IgD-negative memory B cell (primary cell): ENCODE data around the gene NOS1AP. TPM values are rescaled to one million over a fixed set of nuclear protein-coding genes. Genes with fewer than 3 reads are reported as not detected.

Experiments
- H3K27ac Mint-ChIP-seq, 3 donors: one replicate each; pipeline ENCODE4 v1.8.0; 2020 to 2022; ENCODE audit warnings: mild to moderate bottlenecking in 3 of 3, mixed read lengths in 3 of 3, moderate library complexity in 1 of 3
- H3K27me3 Mint-ChIP-seq: one replicate; pipeline ENCODE4 v1.8.0; 2021; ENCODE audit warnings: mixed read lengths
- H3K36me3 Mint-ChIP-seq: one replicate; pipeline ENCODE4 v1.8.0; 2020; ENCODE audit warnings: mild to moderate bottlenecking, mixed read lengths
- H3K4me1 Mint-ChIP-seq, 3 donors: one replicate each; pipeline ENCODE4 v1.8.0; 2020 to 2022; ENCODE audit warnings: mixed read lengths in 3 of 3, mild to moderate bottlenecking in 1 of 3
- H3K4me3 Mint-ChIP-seq, 4 donors: one replicate each; pipeline ENCODE4 v1.8.0; 2020 to 2022; ENCODE audit warnings: mild to moderate bottlenecking in 4 of 4, mixed read lengths in 4 of 4, moderate library complexity in 3 of 4
- H3K9me3 Mint-ChIP-seq, 3 donors: one replicate each; pipeline ENCODE4 v1.8.0; 2020 to 2021; ENCODE audit warnings: mixed read lengths in 3 of 3, mild to moderate bottlenecking in 1 of 3
- polyA plus RNA-seq: library from polyadenylated mRNA; unstranded; fragments of 300-500 nt; fragmentation: Illumina TruSeq; gene quantifications from one replicate; pipeline ENCODE4 v1.2.3, GENCODE V29; 2021

The NOS1AP gene
- polyA plus RNA-seq, 1 donor from 2014 or later = not detected

DNA sequence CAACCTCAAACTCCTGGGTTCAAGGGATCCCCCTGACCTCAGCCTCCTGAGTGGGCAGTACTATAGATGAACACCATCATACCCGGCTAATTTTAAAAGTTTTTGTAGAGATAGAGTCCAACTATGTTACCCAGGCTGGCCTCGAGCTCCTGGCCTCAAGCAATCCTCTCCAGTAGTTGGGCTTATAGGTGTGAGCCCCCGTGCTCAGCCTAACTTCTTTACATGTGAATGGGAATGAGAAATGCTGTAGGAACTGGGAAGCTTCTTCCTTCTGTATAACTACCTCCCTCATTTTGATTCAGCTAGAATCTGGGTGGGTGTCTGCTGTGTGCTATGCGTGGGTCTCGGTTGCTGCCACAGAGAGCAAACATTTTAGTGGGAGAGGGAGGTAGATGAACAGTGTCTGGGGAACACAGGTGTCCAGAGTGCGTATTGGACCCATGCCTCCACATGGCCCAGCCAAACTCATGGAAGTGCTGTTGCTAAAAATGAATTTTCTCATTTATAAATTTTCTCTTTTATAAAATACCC lies 150.6 kb downstream of the NOS1AP start:
- peaks cover 0 to 2% (median 0%) of the 10 kb centered on the region in 3 donors for H3K9me3 Mint-ChIP-seq
- peaks cover 0 to 2% (median 0%) of the 10 kb centered on the region in 3 donors for H3K4me1 Mint-ChIP-seq
- no peaks in the 10 kb centered on the region for H3K36me3 Mint-ChIP-seq
- no peak overlapping the region for H3K27ac Mint-ChIP-seq
- peaks cover 22% of the 10 kb centered on the region for H3K27me3 Mint-ChIP-seq
- no peak overlapping the region for H3K4me3 Mint-ChIP-seq

DNA sequence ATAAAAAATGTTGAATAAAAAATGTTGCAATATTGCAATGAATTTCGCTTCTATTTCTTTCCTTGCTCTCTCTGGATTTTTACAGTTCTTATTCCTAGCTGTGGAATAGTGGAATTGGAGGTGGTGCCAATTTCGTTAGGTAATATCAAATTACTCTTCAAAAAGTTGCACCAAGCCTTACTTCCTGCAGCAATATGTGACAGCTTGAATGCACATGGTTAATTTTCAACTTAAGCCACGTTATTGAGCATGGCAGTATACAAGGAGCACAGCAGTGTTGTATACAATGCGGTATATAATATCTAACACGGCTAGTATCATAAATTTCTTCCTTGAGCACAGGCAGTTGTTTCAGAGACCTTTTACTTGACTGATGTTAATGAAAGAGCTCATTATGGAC lies 152.5 kb downstream of the NOS1AP start:
- peaks cover 22% of the 10 kb centered on the region for H3K27me3 Mint-ChIP-seq
- H3K9me3 Mint-ChIP-seq = no peaks in the 10 kb centered on the region
- H3K27ac Mint-ChIP-seq = no peak overlapping the region
- no peaks in the 10 kb centered on the region for H3K36me3 Mint-ChIP-seq
- H3K4me3 Mint-ChIP-seq = no peak overlapping the region
- H3K4me1 Mint-ChIP-seq = no peaks in the 10 kb centered on the region

DNA sequence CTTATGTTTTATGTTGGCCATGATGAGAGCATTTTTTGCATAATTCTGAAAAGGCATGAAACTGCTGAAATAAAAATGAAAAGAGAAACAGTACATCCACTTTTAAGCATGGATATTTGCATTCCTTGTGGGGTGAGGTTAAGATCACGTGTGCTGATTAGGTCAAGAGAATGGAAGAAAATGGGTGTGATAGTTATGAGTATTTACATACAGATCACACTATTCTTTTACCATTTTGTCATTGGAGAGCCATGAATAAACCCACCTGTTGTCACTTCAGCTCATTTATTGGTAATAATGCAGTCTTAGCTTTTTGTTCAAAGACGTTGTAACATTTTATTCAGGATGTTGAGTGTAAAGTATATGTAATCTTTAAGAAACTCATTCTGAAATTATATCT lies 153.2 kb downstream of the NOS1AP start:
- Mint-ChIP-seq H3K27me3 (peaks cover 20% of the 10 kb centered on the region), H3K4me3 (no peak overlapping the region), H3K9me3 (no peaks in the 10 kb centered on the region)

DNA sequence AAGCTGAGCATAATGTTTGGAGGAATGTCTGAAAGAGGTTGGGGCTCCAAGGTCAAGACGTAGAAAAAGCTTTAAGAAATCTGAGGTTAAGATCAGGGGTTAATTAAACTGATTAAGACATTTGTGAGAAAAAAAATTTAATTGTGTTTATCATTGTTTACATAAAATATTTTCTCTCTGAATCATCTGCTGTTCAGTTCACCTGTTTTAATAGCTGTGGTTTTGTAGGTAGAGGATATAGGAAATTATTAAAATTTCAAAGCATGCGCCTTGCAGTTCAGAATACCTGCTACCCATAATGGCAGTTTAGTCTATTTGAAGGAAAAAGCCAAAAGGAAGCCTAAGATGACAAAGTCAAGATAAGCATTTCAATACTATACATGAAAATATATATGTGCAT lies 154.0 kb downstream of the NOS1AP start:
- Mint-ChIP-seq H3K9me3 (no peaks in the 10 kb centered on the region), H3K27me3 (peaks cover 19% of the 10 kb centered on the region), H3K27ac (no peak overlapping the region), H3K4me1 (no peaks in the 10 kb centered on the region), H3K4me3 (no peak overlapping the region), H3K36me3 (no peaks in the 10 kb centered on the region)

More for the DNA sequence above, 153.2 kb downstream of the NOS1AP start:
- Mint-ChIP-seq H3K27ac (no peak overlapping the region), H3K4me1 (no peaks in the 10 kb centered on the region), H3K36me3 (no peaks in the 10 kb centered on the region)

DNA sequence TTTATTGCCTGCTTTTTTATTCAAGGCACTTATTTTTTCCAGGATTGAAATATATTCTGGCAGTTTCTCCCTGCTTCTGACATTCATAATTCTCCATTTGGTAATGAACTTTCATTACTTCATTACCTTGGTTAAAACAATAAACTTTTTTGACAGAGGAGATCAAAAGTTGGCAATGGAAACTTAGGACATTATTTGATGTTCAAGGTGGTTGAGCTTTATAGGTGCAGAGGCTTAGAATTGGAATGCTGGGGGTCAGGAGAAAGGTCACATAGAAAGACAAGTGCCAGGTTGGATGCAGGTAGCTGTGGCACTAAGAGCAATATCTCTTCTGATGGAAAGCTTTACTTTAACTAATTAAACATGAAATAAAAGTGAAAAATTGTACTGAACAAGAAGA lies 154.8 kb downstream of the NOS1AP start:
- Mint-ChIP-seq H3K9me3 (no peaks in the 10 kb centered on the region), H3K27ac (no peak overlapping the region), H3K4me1 (no peaks in the 10 kb centered on the region), H3K4me3 (no peak overlapping the region), H3K27me3 (peaks cover 17% of the 10 kb centered on the region), H3K36me3 (no peaks in the 10 kb centered on the region)

DNA sequence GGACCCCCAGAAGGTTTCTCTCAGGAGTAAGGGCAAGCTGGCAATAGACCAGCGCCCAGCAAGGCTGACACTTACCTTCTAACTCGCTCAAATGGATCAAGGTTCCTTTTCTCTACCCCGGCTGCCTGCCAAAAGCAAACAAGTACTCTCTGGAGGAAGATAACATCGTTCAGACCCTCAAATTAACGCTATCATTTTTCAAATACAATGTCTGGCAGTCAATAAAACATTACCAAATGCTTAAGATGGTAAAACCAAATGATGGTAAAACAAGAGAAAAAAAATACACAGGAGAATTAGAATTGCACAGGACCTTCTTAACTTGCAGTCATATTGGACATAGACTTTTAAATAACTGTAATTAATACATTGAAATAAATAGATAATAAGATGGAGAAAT lies 159.1 kb downstream of the NOS1AP start:
- no peaks in the 10 kb centered on the region for H3K36me3 Mint-ChIP-seq
- H3K4me3 Mint-ChIP-seq = no peak overlapping the region
- peaks cover 6 to 14% (median 11%) of the 10 kb centered on the region in 3 donors for H3K4me1 Mint-ChIP-seq
- H3K27me3 Mint-ChIP-seq = peaks cover 9% of the 10 kb centered on the region
- no peak overlapping the region for H3K27ac Mint-ChIP-seq
- H3K9me3 Mint-ChIP-seq = no peaks in the 10 kb centered on the region

DNA sequence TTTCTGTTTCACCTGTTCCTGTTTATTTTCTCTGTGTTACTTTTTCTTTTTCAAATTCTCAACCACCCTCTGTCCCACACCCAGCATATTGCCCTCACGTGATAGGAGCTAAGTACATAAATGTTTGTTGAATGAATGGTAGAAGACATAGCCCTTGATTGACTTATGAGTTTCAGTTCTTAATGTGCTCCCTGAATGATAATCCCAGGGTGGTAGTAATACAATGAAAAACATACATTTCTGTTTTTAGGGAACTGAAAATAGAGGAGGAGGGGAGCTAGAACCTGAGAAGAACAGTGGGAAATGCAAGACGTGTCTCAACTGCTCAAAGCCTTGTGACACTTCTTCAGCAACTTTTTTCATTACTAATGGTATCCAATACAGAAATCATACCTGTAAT lies 160.1 kb downstream of the NOS1AP start:
- peaks cover 6 to 14% (median 11%) of the 10 kb centered on the region in 3 donors for H3K4me1 Mint-ChIP-seq
- H3K27me3 Mint-ChIP-seq = peaks cover 11% of the 10 kb centered on the region
- no peak overlapping the region for H3K4me3 Mint-ChIP-seq
- H3K9me3 Mint-ChIP-seq = no peaks in the 10 kb centered on the region
- no peak overlapping the region for H3K27ac Mint-ChIP-seq
- H3K36me3 Mint-ChIP-seq = no peaks in the 10 kb centered on the region

DNA sequence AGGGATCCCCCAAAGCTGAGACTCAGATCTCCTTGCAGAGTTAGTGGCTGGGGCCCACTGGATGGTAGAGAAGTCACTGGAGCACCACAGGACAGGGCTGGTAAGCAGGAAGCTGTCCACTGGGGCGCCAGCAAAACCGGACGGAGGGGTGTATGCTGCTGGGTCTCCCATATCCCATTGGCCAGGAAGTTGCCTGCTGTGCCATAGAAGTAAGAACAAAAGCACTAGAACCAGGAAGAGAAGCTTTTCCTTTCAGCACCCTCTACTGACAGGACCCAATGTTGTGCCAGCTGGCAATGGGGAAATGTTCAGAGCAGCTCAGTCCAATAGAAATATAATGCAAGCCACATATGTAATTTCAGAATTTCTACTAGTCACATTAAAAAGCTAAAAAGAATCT lies 160.6 kb downstream of the NOS1AP start:
- peaks cover 11% of the 10 kb centered on the region for H3K27me3 Mint-ChIP-seq
- H3K4me1 Mint-ChIP-seq = peaks cover 6 to 14% (median 11%) of the 10 kb centered on the region in 3 donors
- no peak overlapping the region for H3K27ac Mint-ChIP-seq

DNA sequence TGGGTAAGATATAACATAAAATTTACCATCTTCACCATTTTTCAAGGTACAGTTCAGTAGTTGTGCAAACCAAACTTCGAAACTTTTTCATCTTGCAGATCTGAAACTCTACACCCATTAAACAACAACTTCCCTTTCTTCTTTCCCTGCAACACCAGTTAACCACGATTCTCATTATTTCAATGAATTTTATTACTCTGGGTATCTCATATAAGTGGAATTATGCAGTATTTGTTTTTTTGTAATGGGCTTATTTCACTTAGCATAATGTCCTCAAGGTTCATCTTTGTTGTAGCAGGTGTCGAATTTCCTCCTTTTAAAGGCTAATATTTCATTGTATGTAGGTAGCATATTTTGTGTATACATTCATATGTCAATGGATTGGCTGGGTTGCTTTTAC lies 161.0 kb downstream of the NOS1AP start:
- H3K27ac Mint-ChIP-seq = no peak overlapping the region
- H3K36me3 Mint-ChIP-seq = no peaks in the 10 kb centered on the region
- H3K27me3 Mint-ChIP-seq = peaks cover 11% of the 10 kb centered on the region
- H3K4me1 Mint-ChIP-seq = peaks cover 6 to 14% (median 11%) of the 10 kb centered on the region in 3 donors
- no peak overlapping the region for H3K4me3 Mint-ChIP-seq
- no peaks in the 10 kb centered on the region for H3K9me3 Mint-ChIP-seq

More for the DNA sequence above, 160.6 kb downstream of the NOS1AP start:
- Mint-ChIP-seq H3K4me3 (no peak overlapping the region), H3K36me3 (no peaks in the 10 kb centered on the region), H3K9me3 (no peaks in the 10 kb centered on the region)

DNA sequence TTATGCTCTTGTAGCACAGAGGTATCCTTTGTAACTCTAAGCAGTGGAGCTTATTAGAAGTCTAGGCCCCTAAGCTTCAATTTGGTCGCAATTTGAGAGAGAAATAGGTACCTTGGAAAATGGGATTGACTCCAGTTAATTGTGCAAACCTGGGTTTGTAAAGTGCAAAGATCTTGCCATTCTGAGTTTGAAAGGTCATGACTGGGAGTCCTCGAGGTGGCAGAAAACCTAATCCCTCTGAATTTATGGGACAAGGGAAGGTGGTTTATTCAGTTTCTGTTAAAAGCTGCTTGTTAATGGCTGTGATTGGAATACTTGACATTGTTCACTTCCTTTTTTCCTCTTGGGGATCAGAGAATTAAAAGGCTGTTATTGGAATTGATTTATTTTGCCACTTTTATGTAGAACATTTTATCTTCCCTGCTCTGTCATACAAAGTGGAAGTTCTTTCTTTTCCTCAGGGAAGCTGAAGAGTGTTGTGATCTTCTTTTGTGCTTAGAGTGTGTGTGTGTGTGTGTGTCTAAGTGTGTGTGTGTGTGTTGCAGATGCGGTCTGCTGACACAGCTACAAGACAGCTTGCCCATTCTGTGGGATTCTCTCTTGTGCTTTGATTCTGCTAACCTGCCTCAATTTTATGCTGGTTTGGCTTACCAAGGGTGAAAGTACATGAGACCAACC lies 162.7 kb downstream of the NOS1AP start:
- Mint-ChIP-seq H3K4me3 (no peak overlapping the region), H3K36me3 (no peaks in the 10 kb centered on the region), H3K9me3 (no peaks in the 10 kb centered on the region), H3K4me1 (peaks cover 6 to 14% (median 11%) of the 10 kb centered on the region in 3 donors), H3K27me3 (peaks cover 11% of the 10 kb centered on the region), H3K27ac (no peak overlapping the region)

DNA sequence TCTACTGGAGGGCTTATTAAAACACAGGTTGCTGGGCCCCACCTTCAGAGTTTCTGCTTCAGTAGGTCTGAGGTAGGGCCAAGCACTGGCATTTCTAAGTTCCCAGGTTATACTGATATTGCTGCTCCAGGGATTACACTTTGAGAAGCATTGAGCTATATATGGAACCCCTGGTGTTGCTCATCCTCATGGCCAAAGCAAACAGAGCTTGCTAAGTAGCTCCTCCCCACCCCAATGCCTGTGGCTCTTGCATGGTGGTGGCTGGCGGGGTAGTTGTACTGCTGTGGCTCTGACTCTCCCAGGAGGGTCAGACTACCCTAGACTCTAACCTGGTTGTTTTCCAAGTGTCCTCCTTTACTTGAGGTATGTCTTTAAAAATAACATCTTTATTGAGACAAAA lies 163.6 kb downstream of the NOS1AP start:
- H3K4me3 Mint-ChIP-seq = no peak overlapping the region
- peaks cover 6 to 14% (median 11%) of the 10 kb centered on the region in 3 donors for H3K4me1 Mint-ChIP-seq
- H3K9me3 Mint-ChIP-seq = no peaks in the 10 kb centered on the region
- H3K27me3 Mint-ChIP-seq = peaks cover 13% of the 10 kb centered on the region
- H3K27ac Mint-ChIP-seq = no peak overlapping the region
- H3K36me3 Mint-ChIP-seq = no peaks in the 10 kb centered on the region

DNA sequence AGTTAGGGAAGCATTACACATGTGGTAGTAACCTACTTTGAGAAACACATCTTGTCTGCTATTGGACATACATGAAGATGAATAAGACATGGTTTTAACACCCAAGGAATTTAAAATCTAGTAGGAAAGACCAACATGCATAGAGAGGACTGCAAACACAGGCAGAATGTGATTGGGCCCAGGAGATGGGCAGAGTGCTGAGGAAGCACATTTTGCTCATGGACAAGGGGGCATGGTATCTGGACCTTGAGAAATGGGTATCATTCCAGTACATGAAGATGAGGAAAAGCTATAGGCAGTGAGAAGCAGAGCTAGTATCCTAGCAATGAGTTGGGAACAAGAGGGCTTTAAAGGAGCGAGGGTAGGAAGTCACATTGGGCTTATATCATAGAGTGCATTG lies 164.4 kb downstream of the NOS1AP start:
- peaks cover 18% of the 10 kb centered on the region for H3K27me3 Mint-ChIP-seq
- H3K27ac Mint-ChIP-seq = no peak overlapping the region

DNA sequence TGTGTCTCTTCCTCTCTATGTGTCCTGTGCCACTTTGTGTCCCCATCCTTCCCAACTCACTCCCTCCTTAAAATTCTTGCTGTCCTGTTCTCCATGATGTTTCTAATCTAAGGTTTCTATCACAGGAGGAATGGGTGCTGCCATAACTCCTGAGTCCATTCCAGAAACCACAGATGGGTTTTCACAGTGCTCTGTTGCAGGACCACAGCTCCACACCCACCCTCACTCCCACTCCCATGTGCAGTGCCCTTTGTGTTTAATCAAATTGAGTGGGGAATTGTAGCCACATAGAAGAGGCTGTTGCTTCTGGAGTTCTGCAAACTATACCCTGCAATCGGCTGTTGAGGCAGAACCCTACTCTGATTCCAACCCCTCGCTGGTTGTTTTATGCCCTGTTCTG lies 165.1 kb downstream of the NOS1AP start:
- H3K9me3 Mint-ChIP-seq = no peaks in the 10 kb centered on the region
- H3K4me3 Mint-ChIP-seq = no peak overlapping the region
- peaks cover 4 to 12% (median 9%) of the 10 kb centered on the region in 3 donors for H3K4me1 Mint-ChIP-seq
- no peaks in the 10 kb centered on the region for H3K36me3 Mint-ChIP-seq
- peaks cover 18% of the 10 kb centered on the region for H3K27me3 Mint-ChIP-seq
- H3K27ac Mint-ChIP-seq = no peak overlapping the region

More for the DNA sequence above, 164.4 kb downstream of the NOS1AP start:
- Mint-ChIP-seq H3K4me3 (no peak overlapping the region), H3K4me1 (peaks cover 6 to 14% (median 11%) of the 10 kb centered on the region in 3 donors), H3K9me3 (no peaks in the 10 kb centered on the region), H3K36me3 (no peaks in the 10 kb centered on the region)

DNA sequence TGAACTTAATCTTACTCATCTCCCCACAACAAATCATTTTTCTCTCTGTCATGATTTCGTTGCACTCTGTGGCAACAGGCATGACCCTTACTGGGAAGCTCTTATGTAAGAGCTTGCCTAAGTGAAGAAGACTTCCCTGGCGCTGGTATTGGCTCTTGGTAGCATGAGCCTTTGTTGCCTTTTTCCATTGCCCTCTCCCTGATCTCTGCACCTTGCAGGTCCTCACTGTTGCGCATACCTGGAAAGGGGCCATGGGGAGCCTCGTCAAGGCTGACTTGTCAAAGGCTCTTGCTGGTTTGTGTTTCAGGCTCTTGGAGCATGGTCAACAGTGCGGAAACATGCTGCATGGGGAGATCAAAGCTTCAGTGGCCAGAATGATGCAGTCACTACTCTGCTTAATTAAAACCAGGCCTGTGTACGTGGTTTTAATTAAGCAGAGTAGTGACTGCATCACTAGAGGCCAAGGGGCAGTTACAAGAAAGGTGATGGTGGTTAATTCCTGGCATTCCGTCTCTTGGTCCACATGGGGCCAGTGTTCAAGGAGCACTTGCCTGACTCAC lies 165.8 kb downstream of the NOS1AP start:
- H3K27me3 Mint-ChIP-seq = peaks cover 16% of the 10 kb centered on the region
- no peaks in the 10 kb centered on the region for H3K9me3 Mint-ChIP-seq
- H3K36me3 Mint-ChIP-seq = no peaks in the 10 kb centered on the region
- no peak overlapping the region for H3K4me3 Mint-ChIP-seq
- H3K27ac Mint-ChIP-seq = no peak overlapping the region
- H3K4me1 Mint-ChIP-seq = peaks cover 3 to 4% (median 3%) of the 10 kb centered on the region in 3 donors

DNA sequence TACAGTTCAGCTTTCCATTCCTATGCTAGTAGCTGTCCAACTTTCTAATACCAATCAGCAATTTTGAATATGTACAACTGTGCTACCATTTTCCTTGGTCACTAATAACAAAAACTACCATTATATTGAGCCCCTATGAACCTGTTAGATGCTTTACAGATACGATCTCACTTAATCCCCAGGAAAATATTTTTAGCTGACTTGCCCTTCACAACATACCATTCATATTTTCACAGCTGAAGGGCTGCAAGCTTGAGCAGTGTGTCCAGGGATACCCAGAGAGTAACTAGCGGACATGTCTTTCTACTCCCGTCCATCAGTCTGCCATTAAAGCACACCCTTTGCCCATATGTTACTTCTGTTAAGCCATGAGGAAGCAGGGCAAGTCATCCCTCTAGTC lies 166.7 kb downstream of the NOS1AP start:
- Mint-ChIP-seq H3K4me1 (no peaks in the 10 kb centered on the region), H3K27ac (no peak overlapping the region), H3K36me3 (no peaks in the 10 kb centered on the region), H3K4me3 (no peak overlapping the region), H3K27me3 (peaks cover 21% of the 10 kb centered on the region), H3K9me3 (no peaks in the 10 kb centered on the region)

DNA sequence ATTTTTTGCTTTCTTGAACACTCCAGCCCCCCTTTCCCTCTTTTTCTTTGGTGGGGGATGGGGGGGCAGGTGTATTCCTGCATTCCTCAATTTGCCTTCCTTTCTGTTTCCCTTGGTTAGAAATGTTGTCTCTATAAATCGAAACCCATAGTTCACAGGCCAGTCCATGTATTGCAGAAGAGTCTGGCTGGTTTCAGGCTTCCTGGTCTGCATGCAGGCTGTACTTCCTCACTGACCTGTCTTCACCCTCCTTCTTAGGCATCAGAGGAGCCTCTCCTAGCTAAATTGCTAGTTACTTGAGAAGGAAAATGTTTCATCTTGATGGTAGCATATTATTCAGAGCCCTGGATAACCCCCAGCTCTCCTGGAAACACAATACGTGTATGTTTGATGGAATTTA lies 167.1 kb downstream of the NOS1AP start:
- Mint-ChIP-seq H3K36me3 (no peaks in the 10 kb centered on the region), H3K4me3 (no peak overlapping the region), H3K4me1 (no peaks in the 10 kb centered on the region), H3K9me3 (no peaks in the 10 kb centered on the region), H3K27ac (no peak overlapping the region), H3K27me3 (peaks cover 21% of the 10 kb centered on the region)
